HG03159 (cell line): ENCODE data around the gene CATSPERB.
"Not testable (repeated sequence)": the region's sequence is repeated elsewhere in the genome, so short reads cannot be mapped to it uniquely, and the experiment has no call there.

ENCODE experiments used
- ATAC-seq: cut with Tn5 transposase; IDR thresholded peaks from one replicate; pipeline ENCODE4 v1.9.1; 2021; ENCODE audit warnings: mild to moderate bottlenecking, moderate library complexity; ENCODE audit not compliant: unreplicated experiment

CATSPERB gene

GRCh38 chr14:91580876-91581577 is 150.9 kb downstream of the CATSPERB start:
- ATAC-seq, result no peak

GRCh38 chr14:91577632-91578233 is 154.2 kb downstream of the CATSPERB start:
- ATAC-seq, result no peak

GRCh38 chr14:91575469-91576208 is 156.2 kb downstream of the CATSPERB start:
- no peak for ATAC-seq

- no peak for ATAC-seq
Observed at GRCh38 chr14:91573894-91574837, 157.7 kb downstream of the CATSPERB start.

DNA sequence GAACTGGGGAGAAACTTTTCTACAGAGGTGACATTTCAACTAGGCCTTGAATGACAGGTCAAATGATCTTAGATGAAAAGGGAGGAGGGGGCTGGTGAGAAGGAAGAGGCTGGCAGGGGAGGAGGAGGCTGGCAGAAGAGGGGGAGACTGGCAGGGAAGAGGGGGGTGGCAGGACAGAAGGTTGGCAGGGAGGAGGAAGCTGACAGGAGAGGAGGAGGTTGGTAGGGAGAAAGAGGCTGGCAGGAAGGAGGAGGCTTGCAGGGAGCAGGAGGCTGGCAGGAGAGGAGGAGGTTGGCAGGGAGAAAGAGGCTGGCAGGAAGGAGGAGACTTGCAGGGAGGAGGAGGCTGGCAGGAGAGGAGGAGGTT is 158.4 kb downstream of the CATSPERB start:
- no peak for ATAC-seq

- no peak for ATAC-seq
Observed at GRCh38 chr14:91570021-91570420, 161.9 kb downstream of the CATSPERB start.

DNA sequence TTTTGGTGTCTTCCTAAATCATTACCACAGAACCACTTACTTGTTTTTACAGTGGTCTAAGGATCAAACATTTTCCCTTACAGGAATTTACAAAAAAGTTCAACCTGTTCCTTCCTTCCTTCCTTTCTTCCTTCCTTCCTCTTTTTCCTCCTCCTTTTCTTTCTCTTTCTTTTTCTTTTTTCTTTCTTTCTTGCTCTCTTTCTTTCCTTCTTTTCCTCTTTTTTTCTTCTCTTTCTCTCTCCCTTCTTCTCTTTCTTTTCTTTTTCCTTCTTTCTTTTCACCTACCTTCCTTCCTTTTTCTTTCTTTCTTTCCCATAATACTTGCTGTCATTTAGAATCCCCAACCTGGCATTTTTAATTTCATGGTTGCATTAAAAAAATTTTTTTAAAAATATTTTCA is 162.6 kb downstream of the CATSPERB start:
- ATAC-seq, result no peak

GRCh38 chr14:91568626-91569025 is 163.3 kb downstream of the CATSPERB start:
- no peak for ATAC-seq

- ATAC-seq, result not testable (repeated sequence)
Observed at GRCh38 chr14:91567827-91568226, 164.1 kb downstream of the CATSPERB start.

DNA sequence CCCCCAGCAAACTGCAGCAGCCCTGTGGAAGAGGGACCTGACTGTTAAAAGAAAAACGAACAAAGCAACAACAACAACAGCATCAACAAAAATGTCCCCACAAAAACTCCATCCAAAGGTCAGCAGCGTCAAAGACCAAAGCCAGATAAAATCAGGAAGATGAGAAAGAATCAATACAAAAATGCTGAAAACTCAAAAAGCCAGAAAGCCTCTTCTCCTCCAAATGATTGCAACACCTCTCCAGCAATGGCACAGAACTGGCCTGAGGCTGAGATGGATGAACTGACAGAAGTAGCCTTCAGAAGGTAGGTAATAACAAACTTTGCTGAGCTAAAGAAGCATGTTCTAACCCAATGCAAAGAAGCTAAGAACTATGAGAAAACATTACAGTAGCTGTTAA is 176.4 kb downstream of the CATSPERB start:
- ATAC-seq, result no peak

DNA sequence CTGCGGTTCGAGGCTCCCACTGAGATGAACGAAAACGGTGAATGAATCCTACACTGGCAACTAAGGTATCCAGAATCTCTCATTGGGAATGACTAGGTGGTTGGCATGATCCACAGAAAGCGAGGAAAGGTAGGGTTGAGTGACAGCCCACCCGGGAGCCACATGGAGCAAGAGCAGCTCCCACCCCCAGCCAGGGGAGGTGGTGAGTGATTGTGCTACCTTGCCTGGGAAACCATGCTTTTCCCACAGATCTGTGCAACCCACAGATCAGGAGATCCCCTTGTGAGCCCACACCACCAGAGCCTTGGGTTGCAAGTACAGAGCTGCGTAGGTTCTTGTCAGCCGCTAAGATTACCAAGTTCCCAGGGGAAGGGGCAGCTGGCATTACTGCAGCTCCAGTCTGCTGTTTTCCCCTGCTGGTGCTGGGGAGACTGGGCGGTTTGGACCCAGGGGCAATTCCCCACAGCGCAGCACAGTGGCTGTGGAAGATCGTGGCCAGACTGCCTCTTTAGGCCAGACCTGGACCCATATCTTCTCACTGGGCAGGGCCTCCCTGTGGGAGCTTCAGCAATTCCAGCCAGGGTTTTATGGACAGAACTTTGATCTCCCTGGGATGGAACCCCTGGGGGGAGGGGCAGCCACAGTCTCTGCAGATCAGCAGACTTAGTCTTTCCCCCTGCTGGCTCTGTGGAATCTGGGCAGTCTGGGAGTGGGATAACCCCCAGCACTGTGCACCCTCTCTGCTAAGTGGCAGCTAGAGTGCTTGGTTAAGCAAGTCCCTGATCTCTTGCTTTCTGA is 177.2 kb downstream of the CATSPERB start:
- no peak for ATAC-seq

GRCh38 chr14:91548108-91548507 is 183.8 kb downstream of the CATSPERB start:
- no peak for ATAC-seq

DNA sequence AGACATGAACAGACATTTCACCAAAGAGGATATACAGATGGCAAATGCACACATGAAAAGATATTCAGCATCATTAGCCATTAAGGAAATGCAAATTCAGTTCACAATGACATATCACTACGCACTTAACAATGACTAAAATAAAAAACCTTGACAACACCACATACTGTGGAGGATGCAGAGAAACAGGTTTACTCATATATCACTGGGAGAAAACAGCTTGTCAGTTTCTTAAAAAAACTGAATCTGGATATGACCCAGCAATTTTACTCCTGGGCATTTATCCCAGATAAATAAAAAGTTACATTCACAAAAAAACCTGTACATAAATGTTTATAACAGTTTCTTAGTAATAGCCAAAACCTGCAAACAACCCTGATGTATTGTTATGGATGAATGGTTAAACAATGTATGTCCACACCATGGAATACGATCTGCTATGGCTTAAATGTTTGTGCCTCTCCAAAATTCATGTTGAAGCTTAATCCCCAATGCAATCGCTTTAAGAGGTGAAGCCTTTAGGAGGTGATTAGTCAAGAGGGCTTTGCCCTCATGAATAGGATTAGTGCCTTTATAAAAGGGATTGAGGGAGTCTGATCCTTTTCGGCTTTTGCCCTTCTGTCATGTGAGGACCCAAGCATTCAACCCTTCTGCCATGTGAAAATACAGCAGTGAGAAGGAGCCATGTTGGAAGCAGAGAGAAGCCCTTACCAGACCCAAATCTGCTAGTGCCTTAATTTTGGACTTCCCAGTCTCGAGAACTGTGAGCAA is 185.8 kb downstream of the CATSPERB start:
- ATAC-seq, result no peak

DNA sequence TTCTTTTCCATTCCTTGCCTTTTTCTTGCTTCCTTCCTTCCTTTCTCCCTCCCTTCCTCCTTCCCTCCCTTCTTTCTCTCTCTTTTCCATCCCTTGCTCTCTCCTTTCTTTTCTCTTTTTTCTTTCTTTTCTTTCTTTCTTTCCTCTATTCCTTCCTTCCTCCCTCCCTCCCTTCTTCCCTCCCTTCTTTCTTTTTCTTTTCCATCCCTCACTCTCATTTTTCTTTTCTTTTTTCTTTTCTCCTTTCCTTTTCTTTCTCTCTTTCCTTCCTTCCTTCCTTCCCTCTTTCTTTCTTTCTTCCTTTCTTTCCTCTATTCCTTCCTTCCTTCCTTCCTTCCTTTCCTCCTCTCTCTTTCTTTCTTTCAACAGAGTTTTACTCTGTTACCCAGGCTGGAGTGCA is 186.7 kb downstream of the CATSPERB start:
- ATAC-seq, result no peak

GRCh38 chr14:91536327-91536726 is 195.6 kb downstream of the CATSPERB start:
- ATAC-seq, result no peak

DNA sequence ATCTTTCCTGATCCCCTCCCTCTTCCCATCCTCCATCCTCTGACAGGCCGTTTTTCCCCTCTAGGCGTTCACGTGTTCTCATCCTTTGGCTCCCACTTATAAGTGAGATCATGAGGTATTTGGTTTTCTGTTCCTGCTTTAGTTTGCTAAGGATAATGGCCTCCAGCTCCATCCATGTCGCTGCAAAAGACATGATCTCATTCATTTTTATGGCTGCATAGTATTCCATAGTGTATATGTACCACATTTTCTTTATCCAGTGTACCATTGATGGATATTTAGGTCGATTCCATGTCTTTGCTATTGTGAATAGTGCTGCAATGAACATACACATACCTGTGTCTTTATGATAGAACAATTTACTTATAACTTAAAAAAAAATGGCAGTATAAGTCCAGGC is 197.8 kb downstream of the CATSPERB start:
- not testable (repeated sequence) for ATAC-seq

DNA sequence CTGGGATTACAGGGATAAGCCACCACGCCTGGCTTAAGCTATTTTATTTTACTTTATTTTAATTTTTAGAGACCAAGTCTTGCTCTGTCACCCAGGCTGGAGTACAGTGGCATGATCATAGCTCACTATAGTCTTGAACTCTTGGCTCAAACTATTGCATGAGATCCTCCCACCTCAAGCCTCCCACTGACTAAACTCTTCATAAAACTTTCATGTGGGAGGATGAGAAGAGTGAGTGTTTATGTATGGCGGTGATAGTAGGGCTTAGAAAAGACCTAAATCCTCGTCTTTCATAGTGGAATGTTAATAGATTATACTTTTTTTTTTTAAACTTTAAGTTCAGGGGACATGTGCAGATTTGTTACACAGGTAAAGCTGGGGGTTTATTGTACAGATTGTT is 198.3 kb downstream of the CATSPERB start:
- no peak for ATAC-seq
